Activated CD4-positive, alpha-beta memory T cell treated with anti-CD3 and anti-CD28 coated beads, Interleukin-2, amount 10 ng/mL, durations not matched to agents 7 days and 5 days (primary cell): ENCODE results near the gene ISCA2. TPM values are rescaled to one million over a fixed set of nuclear protein-coding genes. Genes with fewer than 3 reads are reported as not detected.

Source experiments
- CTCF ChIA-PET: fragments of 350-600 bp; sonication (Branson Sonifier 250); formaldehyde crosslinking; loops from one replicate; lab custom pipeline; 2021; ENCODE audit warnings: antibody characterized with exemption, inconsistent platforms; lab: Charles Lee
- POLR2A ChIA-PET: fragments of 350-600 bp; sonication (Branson Sonifier 250); formaldehyde crosslinking; loops from one replicate; lab custom pipeline; 2021; ENCODE audit warnings: antibody characterized with exemption; lab: Charles Lee
- DNase-seq: peaks from one replicate; pipeline ENCODE4 v3.0.0-alpha.2; 2020
- H3K27ac Mint-ChIP-seq: one replicate; pipeline ENCODE4 v1.8.0; 2021; ENCODE audit warnings: mild to moderate bottlenecking, mixed read lengths
- H3K27me3 Mint-ChIP-seq: one replicate; pipeline ENCODE4 v1.8.0; 2021; ENCODE audit warnings: mixed read lengths
- H3K36me3 Mint-ChIP-seq: one replicate; pipeline ENCODE4 v1.8.0; 2021; ENCODE audit warnings: low read depth, mixed read lengths
- H3K4me1 Mint-ChIP-seq: one replicate; pipeline ENCODE4 v1.8.0; 2021; ENCODE audit warnings: mixed read lengths
- H3K4me3 Mint-ChIP-seq: one replicate; pipeline ENCODE4 v1.8.0; 2021; ENCODE audit warnings: mild to moderate bottlenecking, mixed read lengths
- H3K9me3 Mint-ChIP-seq: one replicate; pipeline ENCODE4 v1.8.0; 2021; ENCODE audit warnings: mixed read lengths
- total RNA-seq, 2 experiments: library from RNA; stranded (reverse); gene quantifications; one replicate each; pipeline ENCODE4 v1.2.3, GENCODE V29; 2021

ISCA2 gene
- total RNA-seq, 2 experiments from 2014 or later: 25.8 to 32.1 TPM

- POLR2A ChIA-PET: interaction anchor here (1.0 kb wide), 1 partner anchor 21 kb away, joined by 3 read pairs; the partner anchor contains the start of genes ISCA2 and NPC2
- Mint-ChIP-seq H3K4me3 (no peak overlapping the region), H3K4me1 (peaks cover 9% of the 10 kb centered on the region), H3K27ac (no peak overlapping the region), H3K9me3 (no peaks in the 10 kb centered on the region), H3K36me3 (no peaks in the 10 kb centered on the region), H3K27me3 (peaks cover 35% of the 10 kb centered on the region)
- no peak for DNase-seq
- CTCF ChIA-PET: no interaction called here
Observed at GRCh38 chr14:74514471-74514941, 20.9 kb downstream of the ISCA2 start.

DNA sequence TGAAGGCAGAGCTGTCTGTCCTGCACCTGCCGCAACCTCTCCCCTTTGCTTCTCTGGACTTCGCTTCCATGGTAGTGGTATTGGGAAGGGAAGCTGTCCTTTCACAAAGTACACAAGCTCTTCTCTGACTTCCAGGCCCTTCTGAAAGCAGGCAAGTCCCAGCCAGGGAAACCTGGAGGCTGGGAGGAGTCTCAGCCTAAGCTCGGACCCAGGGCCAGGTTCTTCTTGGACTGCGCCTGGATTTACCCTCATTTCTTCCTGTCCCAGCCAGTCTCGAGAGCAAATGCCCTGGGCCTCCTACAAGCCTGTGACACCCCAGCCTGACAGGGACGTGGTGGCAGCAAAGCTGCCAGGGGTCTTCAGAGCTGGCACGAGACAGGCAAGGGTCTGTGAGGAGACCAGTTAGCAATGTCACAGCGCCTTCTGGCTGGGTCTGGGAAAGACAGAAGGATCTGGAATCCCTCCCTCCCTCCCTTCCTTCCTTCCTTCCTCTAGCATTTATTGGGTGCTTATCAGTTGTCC lies 22.4 kb downstream of the ISCA2 start:
- POLR2A ChIA-PET: no interaction called here
- peaks cover 9% of the 10 kb centered on the region for H3K4me1 Mint-ChIP-seq
- DNase-seq: no peak
- no peaks in the 10 kb centered on the region for H3K9me3 Mint-ChIP-seq
- H3K36me3 Mint-ChIP-seq: no peaks in the 10 kb centered on the region
- peaks cover 35% of the 10 kb centered on the region for H3K27me3 Mint-ChIP-seq
- CTCF ChIA-PET: no interaction called here
- no peak overlapping the region for H3K4me3 Mint-ChIP-seq
- no peak overlapping the region for H3K27ac Mint-ChIP-seq

DNA sequence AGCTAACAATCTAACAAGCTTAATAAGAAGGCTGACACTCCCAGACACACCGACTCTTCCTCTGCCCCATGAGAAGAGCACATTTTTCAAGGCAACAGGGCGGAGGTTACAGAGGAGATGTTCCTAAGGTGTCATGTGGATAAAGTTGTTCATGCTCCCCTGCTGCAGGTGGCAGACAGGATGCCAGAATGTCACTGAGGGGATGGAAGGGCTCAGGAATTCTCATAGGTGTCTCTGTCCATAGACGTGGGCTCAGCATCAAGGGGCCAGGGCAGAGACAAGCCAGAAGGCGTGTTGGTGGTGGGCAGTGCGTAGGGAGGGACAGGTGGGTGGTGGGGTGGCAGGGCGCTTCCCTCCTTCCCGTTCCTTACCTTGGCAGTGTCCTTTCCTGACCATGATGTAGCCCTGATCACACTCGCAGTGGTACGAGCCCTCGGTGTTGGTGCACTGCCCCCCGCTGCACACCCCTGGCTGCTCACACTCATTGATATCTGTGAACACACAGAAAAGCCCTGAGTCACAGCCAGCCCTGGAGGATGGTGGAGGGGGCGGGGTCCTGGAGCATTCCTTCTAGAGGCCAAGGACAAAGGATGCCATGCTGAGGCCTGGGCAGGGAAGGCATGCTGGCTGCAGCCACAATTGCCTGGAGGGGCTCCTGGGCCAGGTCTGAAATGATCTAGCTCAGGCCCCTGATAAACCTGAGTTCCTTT lies 23.0 kb downstream of the ISCA2 start:
- CTCF ChIA-PET: no interaction called here

DNA sequence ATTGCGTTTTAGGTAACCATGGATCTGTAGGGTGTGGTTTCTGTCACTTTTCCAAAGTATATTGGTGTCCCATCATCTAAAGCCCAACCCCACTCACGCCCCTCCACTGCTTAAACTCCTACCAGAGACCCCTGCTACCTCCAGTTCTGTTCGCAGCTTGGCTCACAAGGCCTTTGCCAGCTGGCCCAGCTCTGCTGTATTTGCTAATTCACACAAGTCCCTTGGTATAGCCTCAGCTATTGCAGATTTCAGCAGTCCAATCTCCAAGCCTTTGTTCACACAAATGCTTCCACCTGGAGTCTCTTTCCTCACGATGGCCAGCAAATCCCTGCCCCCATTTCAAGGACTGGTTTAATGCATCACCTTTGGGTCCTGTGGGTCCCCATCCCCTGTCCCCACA lies 24.2 kb downstream of the ISCA2 start:
- Mint-ChIP-seq H3K27me3 (peaks cover 33% of the 10 kb centered on the region), H3K36me3 (no peaks in the 10 kb centered on the region), H3K4me1 (peaks cover 9% of the 10 kb centered on the region), H3K4me3 (no peak overlapping the region), H3K9me3 (no peaks in the 10 kb centered on the region), H3K27ac (no peak overlapping the region)
- CTCF ChIA-PET: no interaction called here
- POLR2A ChIA-PET: no interaction called here
- no peak for DNase-seq

More for the DNA sequence above, 23.0 kb downstream of the ISCA2 start:
- Mint-ChIP-seq H3K4me3 (no peak overlapping the region), H3K4me1 (peaks cover 9% of the 10 kb centered on the region), H3K36me3 (no peaks in the 10 kb centered on the region), H3K9me3 (no peaks in the 10 kb centered on the region), H3K27ac (no peak overlapping the region), H3K27me3 (peaks cover 35% of the 10 kb centered on the region)
- POLR2A ChIA-PET: no interaction called here
- DNase-seq: no peak

- Mint-ChIP-seq H3K36me3 (no peaks in the 10 kb centered on the region), H3K4me1 (peaks cover 9% of the 10 kb centered on the region), H3K4me3 (no peak overlapping the region), H3K27ac (no peak overlapping the region), H3K9me3 (no peaks in the 10 kb centered on the region), H3K27me3 (peaks cover 31% of the 10 kb centered on the region)
- DNase-seq: no peak
- ChIA-PET POLR2A (no interaction called here), CTCF (no interaction called here)
Observed at GRCh38 chr14:74518221-74518620, 24.7 kb downstream of the ISCA2 start.

- Mint-ChIP-seq H3K4me1 (peaks cover 5% of the 10 kb centered on the region), H3K36me3 (no peaks in the 10 kb centered on the region), H3K9me3 (no peaks in the 10 kb centered on the region), H3K4me3 (no peak overlapping the region), H3K27me3 (peaks cover 30% of the 10 kb centered on the region), H3K27ac (no peak overlapping the region)
- DNase-seq: no peak
- CTCF ChIA-PET: interaction anchor here (0.5 kb wide), 1 partner anchor 386 kb away, joined by 3 read pairs; no protein-coding TSS in a partner anchor
- POLR2A ChIA-PET: no interaction called here
Observed at GRCh38 chr14:74519316-74520074, 25.9 kb downstream of the ISCA2 start.

DNA sequence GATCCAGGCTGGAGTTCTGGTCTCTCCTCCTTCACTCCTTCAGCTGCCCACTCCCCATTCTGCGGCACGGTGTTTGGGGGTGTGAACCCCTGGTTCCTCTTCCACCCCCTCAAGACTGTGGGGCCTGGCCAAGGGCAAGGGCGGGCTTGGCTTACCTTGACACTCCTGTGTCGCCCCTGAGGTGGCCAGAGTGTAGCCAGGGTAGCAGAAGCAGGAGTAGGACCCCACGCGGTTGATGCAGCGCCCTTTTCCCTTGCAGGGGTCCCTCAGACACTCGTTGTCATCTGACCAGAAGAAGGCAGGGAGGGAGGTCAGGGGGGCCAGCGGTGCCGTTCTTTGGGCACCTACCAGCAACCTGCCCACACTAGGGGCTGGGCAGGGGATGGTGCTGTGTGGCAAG lies 28.2 kb downstream of the ISCA2 start:
- no peak for DNase-seq
- CTCF ChIA-PET: no interaction called here
- Mint-ChIP-seq H3K36me3 (no peaks in the 10 kb centered on the region), H3K9me3 (no peaks in the 10 kb centered on the region), H3K27ac (no peak overlapping the region), H3K4me1 (no peaks in the 10 kb centered on the region), H3K27me3 (peaks cover 26% of the 10 kb centered on the region), H3K4me3 (no peak overlapping the region)
- POLR2A ChIA-PET: no interaction called here

DNA sequence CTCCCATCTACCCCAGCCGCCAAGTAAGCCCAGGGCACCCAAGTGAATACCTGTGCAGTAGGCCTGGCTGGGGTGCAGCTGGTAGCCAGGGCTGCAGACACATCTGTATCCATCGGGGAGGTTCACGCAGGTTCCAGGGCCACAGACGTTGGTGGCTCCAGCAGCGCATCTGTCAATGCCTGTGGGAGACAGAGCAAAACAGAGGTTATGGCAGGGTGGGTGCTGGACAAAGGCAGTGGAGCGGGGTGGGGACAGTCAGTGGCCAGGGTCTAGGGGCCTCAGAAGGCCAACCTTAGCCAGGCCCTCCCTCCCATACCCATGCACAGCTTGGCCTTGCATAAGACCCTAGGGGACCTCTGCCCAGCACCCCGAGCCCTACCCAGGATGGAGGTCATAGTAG lies 29.2 kb downstream of the ISCA2 start:
- POLR2A ChIA-PET: no interaction called here
- CTCF ChIA-PET: no interaction called here
- peaks cover 27% of the 10 kb centered on the region for H3K27me3 Mint-ChIP-seq
- no peak overlapping the region for H3K4me3 Mint-ChIP-seq
- DNase-seq: no peak
- H3K36me3 Mint-ChIP-seq: no peaks in the 10 kb centered on the region
- no peaks in the 10 kb centered on the region for H3K4me1 Mint-ChIP-seq
- H3K9me3 Mint-ChIP-seq: no peaks in the 10 kb centered on the region
- no peak overlapping the region for H3K27ac Mint-ChIP-seq

- peaks cover 13% of the 10 kb centered on the region for H3K27me3 Mint-ChIP-seq
- DNase-seq: no peak
- ChIA-PET POLR2A (no interaction called here), CTCF (no interaction called here)
- H3K9me3 Mint-ChIP-seq: no peaks in the 10 kb centered on the region
- H3K4me1 Mint-ChIP-seq: no peaks in the 10 kb centered on the region
- no peak overlapping the region for H3K27ac Mint-ChIP-seq
- H3K4me3 Mint-ChIP-seq: no peak overlapping the region
- no peaks in the 10 kb centered on the region for H3K36me3 Mint-ChIP-seq
Observed at GRCh38 chr14:74524076-74524811, 30.7 kb downstream of the ISCA2 start.

- ChIA-PET POLR2A (no interaction called here), CTCF (no interaction called here)
Observed at GRCh38 chr14:74524812-74525135, 31.2 kb downstream of the ISCA2 start.

GRCh38 chr14:74525361-74525851 lies 31.8 kb downstream of the ISCA2 start:
- Mint-ChIP-seq H3K36me3 (no peaks in the 10 kb centered on the region), H3K4me3 (no peak overlapping the region), H3K27ac (no peak overlapping the region), H3K4me1 (no peaks in the 10 kb centered on the region), H3K27me3 (peaks cover 13% of the 10 kb centered on the region), H3K9me3 (no peaks in the 10 kb centered on the region)
- no peak for DNase-seq
- POLR2A ChIA-PET: no interaction called here
- CTCF ChIA-PET: no interaction called here

More at GRCh38 chr14:74524812-74525135, 31.2 kb downstream of the ISCA2 start:
- no peak overlapping the region for H3K27ac Mint-ChIP-seq
- DNase-seq: no peak
- H3K4me3 Mint-ChIP-seq: no peak overlapping the region
- peaks cover 13% of the 10 kb centered on the region for H3K27me3 Mint-ChIP-seq
- H3K9me3 Mint-ChIP-seq: no peaks in the 10 kb centered on the region
- H3K4me1 Mint-ChIP-seq: no peaks in the 10 kb centered on the region
- H3K36me3 Mint-ChIP-seq: no peaks in the 10 kb centered on the region

DNA sequence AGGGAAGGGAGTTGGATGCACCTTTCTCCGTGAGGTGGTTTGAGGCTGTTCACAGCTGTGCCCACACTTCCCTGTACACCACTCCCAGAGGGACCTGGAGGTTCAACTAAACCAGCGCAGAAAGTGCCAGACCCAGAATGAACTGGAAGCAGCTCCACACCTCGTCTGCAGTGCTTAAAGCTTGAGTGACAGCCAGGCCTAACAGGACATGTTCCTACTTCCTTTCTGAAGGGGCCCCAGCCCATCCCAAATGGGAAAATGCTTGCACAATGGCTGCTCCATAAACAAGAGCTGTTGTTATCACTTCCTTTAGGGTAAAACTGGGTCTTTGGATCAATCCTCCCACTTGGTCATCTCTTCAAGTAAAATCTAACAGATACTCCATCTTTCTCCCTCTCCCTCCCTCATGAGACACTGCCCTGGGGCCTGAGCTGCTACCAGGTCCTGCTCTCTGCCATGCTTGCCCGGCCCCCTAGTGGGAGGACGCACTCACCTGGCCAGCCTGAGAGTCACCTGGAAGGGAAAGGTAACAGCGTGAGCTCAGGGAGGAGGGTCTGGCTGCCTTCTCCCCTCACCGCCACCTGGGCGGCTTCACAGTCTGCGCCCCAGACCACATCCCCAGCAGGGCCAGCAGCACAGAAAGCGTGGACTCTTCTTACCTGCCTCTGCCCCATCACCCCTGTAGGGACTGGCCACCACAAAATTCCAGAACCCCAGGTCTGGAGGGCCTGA lies 33.5 kb downstream of the ISCA2 start:
- no peak overlapping the region for H3K27ac Mint-ChIP-seq
- no peaks in the 10 kb centered on the region for H3K9me3 Mint-ChIP-seq
- DNase-seq: no peak
- H3K27me3 Mint-ChIP-seq: peaks cover 13% of the 10 kb centered on the region
- POLR2A ChIA-PET: no interaction called here
- no peaks in the 10 kb centered on the region for H3K36me3 Mint-ChIP-seq
- no peak overlapping the region for H3K4me3 Mint-ChIP-seq
- CTCF ChIA-PET: interaction anchor here (1.6 kb wide), 1 partner anchor 12 kb away, joined by 3 read pairs; no protein-coding TSS in a partner anchor
- H3K4me1 Mint-ChIP-seq: no peaks in the 10 kb centered on the region
